Measurements from ENCODE around the gene CDH24. TPM values are rescaled to one million over a fixed set of nuclear protein-coding genes. Genes with fewer than 3 reads are reported as not detected.

Gene CDH24
- total and polyA plus RNA-seq, 9 of the 15 experiments (the other 6 are each of a cell fraction or from before 2014, with no cell fraction given), result 0.04 to 16.2 (median 4.9) TPM

- TF ChIP-seq RREB1 (CRISPR knock-in tag; IDR thresholded peaks at IDR 0.05), result 0 out of 2 replicates have a peak, but pooled peaks have one; percentile 52
- TF ChIP-seq ZBTB9 (CRISPR knock-in tag; IDR thresholded peaks at IDR 0.05), result peak; percentile 20; the same call in 1 of the 2 replicates
- peak; percentile 95 for TF ChIP-seq MTA3 (IDR thresholded peaks at IDR 0.05; ENCODE audit: borderline replicate concordance)
- 0 out of 2 replicates have a peak, but pooled peaks have one; percentile 32 for TF ChIP-seq GMEB1 (CRISPR knock-in tag; IDR thresholded peaks at IDR 0.05)
- peak; percentile 27 for TF ChIP-seq CTCFL (IDR thresholded peaks at IDR 0.05; ENCODE audit: borderline replicate concordance, insufficient read depth, low read depth, low read length, poor library complexity, severe bottlenecking)
- no peak for TF ChIP-seq NONO (IDR thresholded peaks at IDR 0.05; ENCODE audit: low read depth in 2 of 2, low read length in 1 of 2)
- TF ChIP-seq FOS (IDR thresholded peaks at IDR 0.05; ENCODE audit: extremely low read depth, insufficient read length), result peak; percentile 95
- TF ChIP-seq ZBTB43 (CRISPR knock-in tag; IDR thresholded peaks at IDR 0.05), result no peak
- TF ChIP-seq PTBP1 (IDR thresholded peaks at IDR 0.05; ENCODE audit: low read depth, low read length), result 0 out of 2 replicates have a peak, but pooled peaks have one; percentile 28
Measured at GRCh38 chr14:23006544-23007419, 50.5 kb downstream of the CDH24 start (continued).
